GM21529 (cell line): ENCODE results near the gene PCNX4.
A peak's percentile ranks its signal among the peaks of the same experiment; 100 is the strongest.

ENCODE experiments used
- ATAC-seq: cut with Tn5 transposase; IDR thresholded peaks from one replicate; pipeline ENCODE4 v1.9.1; 2021; ENCODE audit not compliant: unreplicated experiment

PCNX4 gene

GRCh38 chr14:60204843-60205774, 113.4 kb downstream of the PCNX4 start:
- peak; percentile 68 for ATAC-seq

- no peak for ATAC-seq
Observed at GRCh38 chr14:60206249-60206670, 114.5 kb downstream of the PCNX4 start.

GRCh38 chr14:60206837-60207533, 115.3 kb downstream of the PCNX4 start:
- peak; percentile 39 for ATAC-seq

- no peak for ATAC-seq
Observed at GRCh38 chr14:60210703-60211102, 119.0 kb downstream of the PCNX4 start.

GRCh38 chr14:60211153-60211552, 119.4 kb downstream of the PCNX4 start:
- ATAC-seq, result no peak

GRCh38 chr14:60212503-60213371, 121.0 kb downstream of the PCNX4 start:
- ATAC-seq, result peak; percentile 91

GRCh38 chr14:60214003-60214402, 122.3 kb downstream of the PCNX4 start:
- ATAC-seq, result no peak

- ATAC-seq, result no peak
Observed at GRCh38 chr14:60214415-60215126, 122.8 kb downstream of the PCNX4 start.

GRCh38 chr14:60215127-60215444, 123.4 kb downstream of the PCNX4 start:
- ATAC-seq, result no peak

GRCh38 chr14:60215520-60216420, 124.0 kb downstream of the PCNX4 start:
- ATAC-seq, result no peak

- ATAC-seq, result no peak
Observed at GRCh38 chr14:60217713-60218112, 126.0 kb downstream of the PCNX4 start.
